Activated CD4-positive, alpha-beta T cell treated with anti-CD3 and anti-CD28 coated beads for 1 hour (primary cell): ENCODE measurements around the gene MGA.

Experiments
- DNase-seq: peaks from one replicate; pipeline ENCODE4 v3.0.0-alpha.2; 2020

The MGA gene

GRCh38 chr15:41660235-41661077 is at the start of gene MGA:
MGA (plus strand) TSS chr15:41660405.
- DNase-seq = peak; percentile 87

- DNase-seq = no peak
Observed at GRCh38 chr15:41620536-41621199, 39.5 kb upstream of the MGA start.

- peak; percentile 76 for DNase-seq
Observed at GRCh38 chr15:41621200-41622193, 38.7 kb upstream of the MGA start.

- DNase-seq = no peak
Observed at GRCh38 chr15:41622901-41623300, 37.3 kb upstream of the MGA start.

- no peak for DNase-seq
Observed at GRCh38 chr15:41627203-41627602, 33.0 kb upstream of the MGA start.

GRCh38 chr15:41629463-41629862 is 30.7 kb upstream of the MGA start:
- no peak for DNase-seq

- no peak for DNase-seq
Observed at GRCh38 chr15:41629883-41630282, 30.3 kb upstream of the MGA start.

- no peak for DNase-seq
Observed at GRCh38 chr15:41630616-41631217, 29.5 kb upstream of the MGA start.

GRCh38 chr15:41631880-41632470 is 28.2 kb upstream of the MGA start:
- no peak for DNase-seq

- DNase-seq = no peak
Observed at GRCh38 chr15:41633609-41634008, 26.6 kb upstream of the MGA start.

GRCh38 chr15:41634072-41634626 is 26.1 kb upstream of the MGA start:
- no peak for DNase-seq

GRCh38 chr15:41637086-41637485 is 23.1 kb upstream of the MGA start:
- DNase-seq = no peak

- no peak for DNase-seq
Observed at GRCh38 chr15:41640985-41641384, 19.2 kb upstream of the MGA start.

- no peak for DNase-seq
Observed at GRCh38 chr15:41647262-41647661, 12.9 kb upstream of the MGA start.

GRCh38 chr15:41648097-41648496 is 12.1 kb upstream of the MGA start:
- DNase-seq = no peak

- DNase-seq = no peak
Observed at GRCh38 chr15:41648770-41649169, 11.4 kb upstream of the MGA start.

GRCh38 chr15:41650806-41651205 is 9.4 kb upstream of the MGA start:
- no peak for DNase-seq

GRCh38 chr15:41651373-41651772 is 8.8 kb upstream of the MGA start:
- no peak for DNase-seq

GRCh38 chr15:41653760-41654159 is 6.4 kb upstream of the MGA start:
- no peak for DNase-seq

GRCh38 chr15:41655716-41656115 is 4.5 kb upstream of the MGA start:
- no peak for DNase-seq

GRCh38 chr15:41656188-41656587 is 4.0 kb upstream of the MGA start:
- no peak for DNase-seq

GRCh38 chr15:41658689-41659088 is 1.5 kb upstream of the MGA start:
- no peak for DNase-seq
